RWPE1 (cell line): ENCODE results near the gene CD248.
"Not testable (repeated sequence)": the region's sequence is repeated elsewhere in the genome, so short reads cannot be mapped to it uniquely, and the experiment has no call there.

Experiments
- CTCF ChIA-PET: fragments of 350-600 bp; sonication (Branson Sonifier 250); formaldehyde crosslinking; extraction: SDS; loops from one replicate; lab custom pipeline; 2021; lab: Yijun Ruan, JAX
- POLR2A ChIA-PET: fragments of 400-600 bp; formaldehyde crosslinking; extraction: SDS; loops from one replicate; lab custom pipeline; 2020; ENCODE audit warnings: antibody characterized with exemption; ENCODE audit not compliant: low non-redundant PET; lab: Yijun Ruan, JAX
- DNase-seq: peaks from one replicate; pipeline ENCODE4 v3.0.0; 2012; ENCODE audit warnings: low spot score
- H3K27ac ChIP-seq: fragments of 450-650 bp; 2 replicates; pipeline ENCODE4 v1.5.1; 2017
- CTCF ChIP-seq: fragments of 450-650 bp; conservative IDR thresholded peaks from 2 replicates; pipeline ENCODE4 v1.5.1; 2017; ENCODE audit warnings: low read depth, mild to moderate bottlenecking

CD248 gene

GRCh38 chr11:66324664-66325063 is 7.8 kb upstream of the CD248 start:
- peak overlapping the region; percentile 100 for H3K27ac ChIP-seq
- ChIA-PET CTCF (interaction anchor here (3.7 kb wide), 1 partner anchor 12 kb away, joined by 25 read pairs; no protein-coding TSS in a partner anchor), POLR2A (no interaction called here)
- DNase-seq: no peak
- no peak for TF ChIP-seq CTCF

- no peak for DNase-seq
- POLR2A ChIA-PET: no interaction called here
- CTCF ChIA-PET: interaction anchor here (3.7 kb wide), 1 partner anchor 11 kb away, joined by 25 read pairs; no protein-coding TSS in a partner anchor
- TF ChIP-seq CTCF: no peak
- peak overlapping the region; percentile 100; the same call in 1 of the 2 replicates for H3K27ac ChIP-seq
These were observed 6.8 kb upstream of the CD248 start for GRCh38 chr11:66323684-66324083.

GRCh38 chr11:66322732-66323427 is 6.0 kb upstream of the CD248 start:
- CTCF ChIA-PET: no interaction called here

GRCh38 chr11:66321606-66322005 is 4.8 kb upstream of the CD248 start:
- DNase-seq: no peak
- no peak for TF ChIP-seq CTCF
- ChIA-PET CTCF (interaction anchor here (0.7 kb wide), 1 partner anchor 17 kb away, joined by 3 read pairs; no protein-coding TSS in a partner anchor), POLR2A (no interaction called here)
- peak overlapping the region; percentile 15; the same call in 1 of the 2 replicates for H3K27ac ChIP-seq

More at GRCh38 chr11:66322732-66323427, 6.0 kb upstream of the CD248 start:
- peak overlapping the region; percentile 15; the same call in 1 of the 2 replicates for H3K27ac ChIP-seq
- TF ChIP-seq CTCF: no peak
- DNase-seq: no peak
- POLR2A ChIA-PET: no interaction called here

GRCh38 chr11:66320748-66321147 is 3.9 kb upstream of the CD248 start:
- DNase-seq, CTCF ChIA-PET, H3K27ac ChIP-seq, POLR2A ChIA-PET: not testable (repeated sequence)

GRCh38 chr11:66320289-66320688 is 3.4 kb upstream of the CD248 start:
- H3K27ac ChIP-seq, CTCF ChIA-PET, DNase-seq, POLR2A ChIA-PET: not testable (repeated sequence)

- ChIA-PET CTCF (interaction anchor here (0.7 kb wide), 1 partner anchor 70 kb away, joined by 4 read pairs; no protein-coding TSS in a partner anchor), POLR2A (no interaction called here)
- no peak for TF ChIP-seq CTCF
- H3K27ac ChIP-seq: peak overlapping the region; percentile 93
- no peak for DNase-seq
These were observed 1.7 kb upstream of the CD248 start for GRCh38 chr11:66318600-66318970.
